ENCODE measurements around the gene COBLL1.

Gene COBLL1

GRCh38 chr2:164877169-164877568 is 35.5 kb upstream of the COBLL1 start:
- TF ChIP-seq PRDM6 (tag by site-specific recombination; IDR thresholded peaks at IDR 0.05) (no peak), GLIS2 (tag by site-specific recombination; IDR thresholded peaks at IDR 0.05) (no peak)
- Histone ChIP-seq H3K9me3 (ENCODE audit: control insufficient read depth, insufficient read depth, low read depth, low read length) (no peaks in the 10 kb centered on the region), H3K27ac (ENCODE audit: extremely low read depth, low read depth, low read length) (no peak overlapping the region), H3K4me1 (ENCODE audit: control insufficient read depth, insufficient read depth, low read length) (0 out of 2 replicates have a peak, but pooled peaks cover 2% of the 10 kb centered on the region), H3K36me3 (ENCODE audit: control insufficient read depth in 2 of 2, insufficient read depth in 1 of 2, low read length in 2 of 2) (no peaks in the 10 kb centered on the region), H3K4me3 (ENCODE audit: low read depth, low read length) (no peak overlapping the region)
- ChIA-PET CTCF (no interaction called here), POLR2A (no interaction called here)

- Histone ChIP-seq H3K9me3 (ENCODE audit: control insufficient read depth, insufficient read depth, low read depth, low read length) (no peaks in the 10 kb centered on the region), H3K36me3 (ENCODE audit: control insufficient read depth in 2 of 2, insufficient read depth in 1 of 2, low read length in 2 of 2) (no peaks in the 10 kb centered on the region), H3K27ac (ENCODE audit: extremely low read depth, low read depth, low read length) (no peak overlapping the region), H3K4me3 (ENCODE audit: low read depth, low read length) (no peak overlapping the region), H3K4me1 (ENCODE audit: control insufficient read depth, insufficient read depth, low read length) (0 out of 2 replicates have a peak, but pooled peaks cover 2% of the 10 kb centered on the region)
- ChIA-PET CTCF (interaction anchor here (1.0 kb wide), 1 partner anchor 35 kb away, joined by 4 read pairs; no protein-coding TSS in a partner anchor), POLR2A (no interaction called here)
- no peak for TF ChIP-seq SCRT2 (tag by site-specific recombination; IDR thresholded peaks at IDR 0.05)
- TF ChIP-seq KLF1 (tag by site-specific recombination; IDR thresholded peaks at IDR 0.05), result no peak
- no peak for TF ChIP-seq ZNF558 (tag by site-specific recombination; IDR thresholded peaks at IDR 0.05)
- no peak for TF ChIP-seq ZBTB6 (tag by site-specific recombination; IDR thresholded peaks at IDR 0.05)
- TF ChIP-seq PRDM6 (tag by site-specific recombination; IDR thresholded peaks at IDR 0.05), result no peak
- TF ChIP-seq ZNF184 (tag by site-specific recombination; IDR thresholded peaks at IDR 0.05), result no peak
- no peak for TF ChIP-seq ZFP3 (tag by site-specific recombination; IDR thresholded peaks at IDR 0.05; ENCODE audit: low read depth)
- no peak for TF ChIP-seq ZNF785 (tag by site-specific recombination; IDR thresholded peaks at IDR 0.05)
- TF ChIP-seq HOXA7 (CRISPR knock-in tag; IDR thresholded peaks at IDR 0.05; ENCODE audit: borderline replicate concordance), result no peak
- TF ChIP-seq ZNF274 (IDR thresholded peaks at IDR 0.05; ENCODE audit: low read length), result no peak
- TF ChIP-seq ZNF274 (tag by site-specific recombination; IDR thresholded peaks at IDR 0.05; ENCODE audit: borderline replicate concordance), result no peak
- no peak for TF ChIP-seq ZBTB48 (tag by site-specific recombination; IDR thresholded peaks at IDR 0.05)
- no peak for TF ChIP-seq ZNF248 (tag by site-specific recombination; IDR thresholded peaks at IDR 0.05)
- TF ChIP-seq ZNF114 (tag by site-specific recombination; IDR thresholded peaks at IDR 0.05), result no peak
- no peak for TF ChIP-seq PRDM2 (tag by site-specific recombination; IDR thresholded peaks at IDR 0.05; ENCODE audit: borderline replicate concordance)
- TF ChIP-seq ZNF596 (tag by site-specific recombination; IDR thresholded peaks at IDR 0.05), result no peak
- no peak for TF ChIP-seq ZSCAN18 (tag by site-specific recombination; IDR thresholded peaks at IDR 0.05)
These were observed 33.9 kb upstream of the COBLL1 start for GRCh38 chr2:164875334-164876205.

All from HEK293 (cell line).